Activated CD4-positive, alpha-beta memory T cell treated with anti-CD3 and anti-CD28 coated beads, Interleukin-2, amount 10 ng/mL, durations not matched to agents 7 days and 5 days (primary cell): Measurements from ENCODE around the gene OR10G8. TPM values are rescaled to one million over a fixed set of nuclear protein-coding genes. Genes with fewer than 3 reads are reported as not detected.

Experiments
- total RNA-seq, 2 experiments: library from RNA; stranded (reverse); gene quantifications; one replicate each; pipeline ENCODE4 v1.2.3, GENCODE V29; 2021

Gene OR10G8
- total RNA-seq, 2 experiments from 2014 or later: not detected

Other genes starting within 250 kb of the OR10G8 start
- gene OR6M1, start 220.4 kb upstream of the OR10G8 start, total RNA-seq: not detected
- not detected for gene TMEM225, start 141.1 kb upstream of the OR10G8 start, total RNA-seq
- gene OR8D4, start 124.6 kb upstream of the OR10G8 start, total RNA-seq: not detected
- gene OR4D5, start 87.2 kb upstream of the OR10G8 start, total RNA-seq: not detected
- not detected for gene OR6T1, start 83.0 kb upstream of the OR10G8 start, total RNA-seq
- gene OR10S1, start 49.0 kb upstream of the OR10G8 start, total RNA-seq: not detected
- gene OR10G6, start 31.6 kb upstream of the OR10G8 start, total RNA-seq: not detected
- not detected for gene OR10G4, start 13.8 kb upstream of the OR10G8 start, total RNA-seq
- gene OR10G9, start 3.8 kb upstream of the OR10G8 start, total RNA-seq: not detected
- gene OR10G7, start 14.5 kb downstream of the OR10G8 start, total RNA-seq: not detected
- 1 to 10 TPM; 6.8 to 7.0 TPM for gene VWA5A, start 88.7 kb downstream of the OR10G8 start, total RNA-seq
- gene OR10D3, start 156.5 kb downstream of the OR10G8 start, total RNA-seq: not detected
- gene OR8G1, start 214.3 kb downstream of the OR10G8 start, total RNA-seq: not detected
- gene OR8G5, start 229.6 kb downstream of the OR10G8 start, total RNA-seq: not detected